GM12878 (cell line): ENCODE data around the gene NKAIN4.

Source experiments
- CREB1 ChIP-seq: IDR thresholded peaks from 2 replicates; pipeline ENCODE4 v1.6.1; 2012; ENCODE audit warnings: low read depth, mild to moderate bottlenecking, inconsistent platforms
- CTCF ChIP-seq, 3 experiments: IDR thresholded peaks in 2 of 3; conservative IDR thresholded peaks in 1 of 3; 2 replicates each; pipeline ENCODE4 v1.5.1; 2011; ENCODE audit warnings: low read depth in 3 of 3, low read length in 3 of 3, mild to moderate bottlenecking in 3 of 3, control low read depth in 2 of 3, moderate library complexity in 2 of 3, inconsistent platforms in 1 of 3, mixed read lengths in 1 of 3; ENCODE audit not compliant: control insufficient read depth in 2 of 3, insufficient read depth in 1 of 3; ENCODE audit errors: extremely low read depth in 1 of 3
- IKZF1 ChIP-seq: fragments of 450-650 bp; conservative IDR thresholded peaks from 2 replicates; pipeline ENCODE4 v1.6.1; 2017; ENCODE audit warnings: antibody characterized with exemption, mild to moderate bottlenecking
- ZNF24 ChIP-seq: fragments of 450-650 bp; IDR thresholded peaks from 2 replicates; pipeline ENCODE4 v1.6.1; 2017; ENCODE audit warnings: antibody characterized with exemption, mild to moderate bottlenecking

- no peak for TF ChIP-seq CREB1
- peak in 1 of 3 experiments; percentile 13; a peak in 2 of 6 replicates for TF ChIP-seq CTCF (IDR thresholded peaks at IDR 0.05 in 2 of 3, conservative IDR thresholded peaks at IDR 0.05 in 1 of 3; ENCODE audit: control insufficient read depth in 2 of 3, extremely low read depth in 1 of 3, insufficient read depth in 1 of 3, low read depth in 3 of 3, low read length in 3 of 3)
- no peak for TF ChIP-seq IKZF1
- no peak for TF ChIP-seq ZNF24
These were observed 26.8 kb upstream of the NKAIN4 start for GRCh38 chr20:63280929-63281545.
